Trophoblast cell (in vitro differentiated cells and primary cell): ENCODE measurements around the gene THOC6.
"Not testable (repeated sequence)": the region's sequence is repeated elsewhere in the genome, so short reads cannot be mapped to it uniquely, and the experiment has no call there.

Experiments used
- DNase-seq, 2 donors: peaks; one replicate each; pipeline ENCODE4 v3.0.0-alpha.2; 2016
- H2AFZ ChIP-seq: 2 replicates; pipeline ENCODE4 v1.6.1; 2013; ENCODE audit warnings: low read length, moderate library complexity, mild to moderate bottlenecking; ENCODE audit not compliant: insufficient read depth, poor library complexity
- H2AK5ac ChIP-seq: 2 replicates; pipeline ENCODE4 v1.6.1; 2013; ENCODE audit warnings: mild to moderate bottlenecking, low read length
- H2BK120ac ChIP-seq: 2 replicates; pipeline ENCODE4 v1.6.1; 2013; ENCODE audit warnings: low read length, mild to moderate bottlenecking, moderate library complexity; ENCODE audit not compliant: insufficient read depth, poor library complexity
- H2BK12ac ChIP-seq: 2 replicates; pipeline ENCODE4 v1.6.1; 2013; ENCODE audit warnings: mild to moderate bottlenecking, low read length, moderate library complexity
- H2BK5ac ChIP-seq: 2 replicates; pipeline ENCODE4 v1.6.1; 2013; ENCODE audit warnings: low read length, low read depth, moderate library complexity, mild to moderate bottlenecking; ENCODE audit not compliant: poor library complexity
- H3K14ac ChIP-seq: 2 replicates; pipeline ENCODE4 v1.6.1; 2013; ENCODE audit warnings: mild to moderate bottlenecking, low read length
- H3K18ac ChIP-seq: 2 replicates; pipeline ENCODE4 v1.6.1; 2013; ENCODE audit warnings: mild to moderate bottlenecking, low read length
- H3K23ac ChIP-seq: 2 replicates; pipeline ENCODE4 v1.6.1; 2013; ENCODE audit warnings: low read length
- H3K27ac ChIP-seq: 2 replicates; pipeline ENCODE4 v1.5.1; 2013; ENCODE audit warnings: low read depth, mild to moderate bottlenecking, inconsistent platforms, low read length, moderate library complexity
- H3K27me3 ChIP-seq: 2 replicates; pipeline ENCODE4 v1.6.1; 2013; ENCODE audit warnings: inconsistent platforms, mild to moderate bottlenecking, low read length, moderate library complexity; ENCODE audit not compliant: insufficient read depth
- H3K36me3 ChIP-seq, 2 experiments: 1 replicate in 1 of 2; 2 replicates in 1 of 2; pipeline ENCODE4 v1.6.1; 2013; ENCODE audit warnings: low read length in 2 of 2, mild to moderate bottlenecking in 2 of 2, moderate library complexity in 1 of 2; ENCODE audit not compliant: insufficient read depth in 2 of 2, control insufficient read depth in 1 of 2
- H3K4ac ChIP-seq: 2 replicates; pipeline ENCODE4 v1.6.1; 2013; ENCODE audit warnings: low read depth, mild to moderate bottlenecking, low read length, moderate library complexity
- H3K4me1 ChIP-seq, 2 experiments: 1 replicate in 1 of 2; 2 replicates in 1 of 2; pipeline ENCODE4 v1.6.1; 2013; ENCODE audit warnings: low read length in 2 of 2, mild to moderate bottlenecking in 2 of 2, moderate library complexity in 1 of 2; ENCODE audit not compliant: insufficient read depth in 2 of 2, control insufficient read depth in 1 of 2
- H3K4me2 ChIP-seq: 2 replicates; pipeline ENCODE4 v1.6.1; 2013; ENCODE audit warnings: inconsistent platforms, mild to moderate bottlenecking, low read length, moderate library complexity
- H3K4me3 ChIP-seq: 2 replicates; pipeline ENCODE4 v1.5.1; 2013; ENCODE audit warnings: mild to moderate bottlenecking, low read depth, low read length, inconsistent platforms
- H3K79me1 ChIP-seq: one replicate; pipeline ENCODE4 v1.6.1; 2013; ENCODE audit warnings: low read length
- H3K79me2 ChIP-seq: 2 replicates; pipeline ENCODE4 v1.6.1; 2013; ENCODE audit warnings: low read length, mild to moderate bottlenecking; ENCODE audit not compliant: control insufficient read depth, insufficient read depth, poor library complexity
- H3K9ac ChIP-seq: 2 replicates; pipeline ENCODE4 v1.6.1; 2013; ENCODE audit warnings: mild to moderate bottlenecking, low read length
- H3K9me3 ChIP-seq: 2 replicates; pipeline ENCODE4 v1.6.1; 2013; ENCODE audit warnings: low read depth, mild to moderate bottlenecking, control low read depth, inconsistent platforms, low read length; ENCODE audit not compliant: insufficient read depth
- H4K12ac ChIP-seq: 2 replicates; pipeline ENCODE4 v1.6.1; 2013; ENCODE audit warnings: low read depth, mild to moderate bottlenecking, low read length, moderate library complexity
- H4K8ac ChIP-seq: 2 replicates; pipeline ENCODE4 v1.6.1; 2013; ENCODE audit warnings: low read depth, mild to moderate bottlenecking, low read length, moderate library complexity
- H4K91ac ChIP-seq: one replicate; pipeline ENCODE4 v1.6.1; 2013; ENCODE audit warnings: low read depth, mild to moderate bottlenecking, low read length, moderate library complexity
- WGBS: extraction: QIAGEN DNeasy Blood & Tissue Kit; methylation state at CpG from one replicate; pipeline ENCODE4 v1.1.7; 2013; ENCODE audit warnings: missing lambda C conversion rate; ENCODE audit not compliant: insufficient read length, insufficient coverage; ENCODE audit errors: extremely low coverage; 5-methylcytosine and 5-hydroxymethylcytosine counted together

THOC6 gene

DNA sequence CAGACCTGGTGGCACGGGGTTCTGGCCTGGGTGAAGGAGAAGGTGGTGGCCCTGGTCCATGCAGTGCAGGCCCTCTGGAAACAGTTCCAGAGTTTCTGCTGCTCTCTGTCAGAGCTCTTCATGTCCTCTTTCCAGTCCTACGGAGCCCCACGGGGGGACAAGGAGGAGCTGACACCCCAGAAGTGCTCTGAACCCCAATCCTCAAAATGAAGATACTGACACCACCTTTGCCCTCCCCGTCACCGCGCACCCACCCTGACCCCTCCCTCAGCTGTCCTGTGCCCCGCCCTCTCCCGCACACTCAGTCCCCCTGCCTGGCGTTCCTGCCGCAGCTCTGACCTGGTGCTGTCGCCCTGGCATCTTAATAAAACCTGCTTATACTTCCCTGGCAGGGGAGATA lies 45.3 kb downstream of the THOC6 start:
- H3K14ac ChIP-seq, H3K79me1 ChIP-seq, H2BK5ac ChIP-seq, H3K4me3 ChIP-seq, H3K9ac ChIP-seq, DNase-seq, H3K27ac ChIP-seq, H4K8ac ChIP-seq, H2BK12ac ChIP-seq, H3K9me3 ChIP-seq, H2AFZ ChIP-seq, H3K18ac ChIP-seq, H3K4ac ChIP-seq, H3K79me2 ChIP-seq, H3K36me3 ChIP-seq, H2AK5ac ChIP-seq, H3K27me3 ChIP-seq, H3K23ac ChIP-seq, H2BK120ac ChIP-seq, H4K12ac ChIP-seq, H4K91ac ChIP-seq, H3K4me2 ChIP-seq, H3K4me1 ChIP-seq: not testable (repeated sequence)
- WGBS = no CpG with 5 or more reads among the region's 11 CpGs

- WGBS = no CpG with 5 or more reads among the region's 9 CpGs
- H3K79me1 ChIP-seq = no peaks in the 10 kb centered on the region
- H4K8ac ChIP-seq = no peak overlapping the region
- H2BK120ac ChIP-seq = no peak overlapping the region
- H3K14ac ChIP-seq = no peak overlapping the region
- no peak overlapping the region for H3K27ac ChIP-seq
- no peaks in the 10 kb centered on the region for H3K79me2 ChIP-seq
- no peak overlapping the region for H2AFZ ChIP-seq
- no peak overlapping the region for H2BK5ac ChIP-seq
- DNase-seq = no peak
- H2AK5ac ChIP-seq = no peak overlapping the region
- H3K4me3 ChIP-seq = no peak overlapping the region
- no peaks in the 10 kb centered on the region for H3K4me1 ChIP-seq
- no peak overlapping the region for H4K91ac ChIP-seq
- H2BK12ac ChIP-seq = no peak overlapping the region
- no peak overlapping the region for H4K12ac ChIP-seq
- H3K36me3 ChIP-seq = no peaks in the 10 kb centered on the region
- no peak overlapping the region for H3K4me2 ChIP-seq
- H3K27me3 ChIP-seq = no peaks in the 10 kb centered on the region
- H3K9me3 ChIP-seq = no peaks in the 10 kb centered on the region
- no peak overlapping the region for H3K9ac ChIP-seq
- H3K4ac ChIP-seq = no peak overlapping the region
- H3K18ac ChIP-seq = no peak overlapping the region
- H3K23ac ChIP-seq = no peak overlapping the region
These were observed 46.8 kb downstream of the THOC6 start for GRCh38 chr16:3070608-3071111.

DNA sequence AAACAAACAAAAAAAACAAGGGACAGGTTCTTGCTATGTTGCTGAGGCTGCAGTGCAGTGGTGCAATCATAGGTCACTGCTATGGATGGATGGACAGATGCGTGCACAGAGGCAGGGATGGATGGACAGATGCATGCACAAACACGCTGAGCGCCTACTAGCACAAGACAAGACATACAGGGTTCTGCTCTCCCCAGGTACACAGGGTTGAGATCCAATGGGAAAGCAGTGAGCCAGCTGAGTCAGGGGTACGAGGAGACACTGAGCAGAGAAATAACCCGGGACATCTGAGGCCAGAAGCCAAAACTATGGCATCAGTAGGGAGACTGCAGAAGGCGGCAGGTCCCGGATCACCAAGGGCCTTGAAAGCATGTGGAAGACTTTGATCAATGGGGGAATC lies 47.8 kb downstream of the THOC6 start:
- Histone ChIP-seq H3K18ac (no peak overlapping the region), H3K79me1 (no peaks in the 10 kb centered on the region), H2AK5ac (no peak overlapping the region), H3K36me3 (no peaks in the 10 kb centered on the region), H3K4ac (no peak overlapping the region), H3K9ac (no peak overlapping the region), H2BK12ac (no peak overlapping the region), H3K4me3 (peak overlapping the region; percentile 47), H2BK120ac (no peak overlapping the region), H2AFZ (no peak overlapping the region), H3K4me1 (peaks cover 0 to 3% of the 10 kb centered on the region in 2 experiments), H4K91ac (no peak overlapping the region), H2BK5ac (no peak overlapping the region), H4K12ac (no peak overlapping the region), H3K79me2 (no peaks in the 10 kb centered on the region), H3K9me3 (no peaks in the 10 kb centered on the region), H3K27me3 (no peaks in the 10 kb centered on the region), H3K27ac (no peak overlapping the region), H3K14ac (no peak overlapping the region), H3K4me2 (no peak overlapping the region), H3K23ac (no peak overlapping the region), H4K8ac (no peak overlapping the region)
- DNase-seq = no peak
- WGBS = no CpG with 5 or more reads among the region's 7 CpGs

GRCh38 chr16:3072148-3072547 lies 48.3 kb downstream of the THOC6 start:
- H4K12ac ChIP-seq, H3K79me2 ChIP-seq, H3K27me3 ChIP-seq, H2AFZ ChIP-seq, H2BK5ac ChIP-seq, H3K4me2 ChIP-seq, H3K9me3 ChIP-seq, H3K23ac ChIP-seq, H4K8ac ChIP-seq, DNase-seq, H2AK5ac ChIP-seq, H4K91ac ChIP-seq, H3K9ac ChIP-seq, H3K4me1 ChIP-seq, H2BK120ac ChIP-seq, H2BK12ac ChIP-seq, H3K18ac ChIP-seq, H3K4ac ChIP-seq, H3K27ac ChIP-seq, H3K4me3 ChIP-seq, H3K79me1 ChIP-seq, H3K36me3 ChIP-seq, H3K14ac ChIP-seq: not testable (repeated sequence)
- WGBS = no CpG with 5 or more reads among the region's 4 CpGs
